Caco-2 (cell line): ENCODE results near the gene TAAR6. TPM values are rescaled to one million over a fixed set of nuclear protein-coding genes. Genes with fewer than 3 reads are reported as not detected.

Source experiments
- BruUV-seq: library from RNA; stranded (reverse); fragments of 400-500 nt; replicated peaks from 2 replicates; lab custom pipeline; 2021; lab: Mats Ljungman, UMichigan
- CTCF ChIA-PET: fragments of 300-600 bp; sonication (Branson Sonifier 250); formaldehyde crosslinking; loops from one replicate; lab custom pipeline; 2022; ENCODE audit warnings: antibody characterized with exemption; lab: Charles Lee
- POLR2A ChIA-PET: fragments of 300-600 bp; sonication (Branson Sonifier 250); formaldehyde crosslinking; loops from one replicate; lab custom pipeline; 2022; ENCODE audit warnings: antibody characterized with exemption; lab: Charles Lee
- DNase-seq, 2 experiments: peaks; one replicate each; pipeline versions ENCODE4 v3.0.0 to v3.0.0-alpha.2; 2020 to 2022
- H3K27me3 ChIP-seq: replicated peaks from 2 replicates; pipeline ENCODE4 v1.6.0; 2011; ENCODE audit warnings: low read length; ENCODE audit not compliant: control insufficient read depth, insufficient read depth
- H3K36me3 ChIP-seq: 2 replicates; pipeline ENCODE4 v1.5.1; 2011; ENCODE audit warnings: low read length; ENCODE audit not compliant: control insufficient read depth, insufficient read depth
- H3K4me1 ChIP-seq: fragments of 250-450 bp; sonication (Bioruptor Pico); 2 replicates; pipeline ENCODE4 v1.5.1; 2020; ENCODE audit warnings: mild to moderate bottlenecking
- H3K4me3 ChIP-seq: 2 replicates; pipeline ENCODE4 v1.5.1; 2011; ENCODE audit warnings: low read depth, mild to moderate bottlenecking, control low read depth, low read length
- H3K9me3 ChIP-seq: fragments of 250-450 bp; sonication (Bioruptor Pico); 2 replicates; pipeline ENCODE4 v1.5.1; 2020; ENCODE audit warnings: mild to moderate bottlenecking, moderate library complexity
- H3K27ac Mint-ChIP-seq: one replicate; pipeline ENCODE4 v1.8.0; 2022; ENCODE audit warnings: mixed read lengths; ENCODE audit not compliant: unreplicated experiment
- H3K27me3 Mint-ChIP-seq: one replicate; pipeline ENCODE4 v1.8.0; 2022; ENCODE audit warnings: mixed read lengths; ENCODE audit not compliant: insufficient read depth, unreplicated experiment
- H3K36me3 Mint-ChIP-seq: one replicate; pipeline ENCODE4 v1.8.0; 2022; ENCODE audit warnings: mild to moderate bottlenecking, mixed read lengths; ENCODE audit not compliant: insufficient read depth, unreplicated experiment
- H3K4me1 Mint-ChIP-seq: one replicate; pipeline ENCODE4 v1.8.0; 2022; ENCODE audit warnings: low read depth, mixed read lengths; ENCODE audit not compliant: unreplicated experiment
- H3K4me3 Mint-ChIP-seq: one replicate; pipeline ENCODE4 v1.8.0; 2022; ENCODE audit warnings: mild to moderate bottlenecking, moderate library complexity, mixed read lengths; ENCODE audit not compliant: unreplicated experiment
- H3K9me3 Mint-ChIP-seq: one replicate; pipeline ENCODE4 v1.8.0; 2022; ENCODE audit warnings: mixed read lengths; ENCODE audit not compliant: unreplicated experiment
- CTCF ChIP-seq, 2 experiments: fragments of 200-600 bp in 1 of 2; IDR thresholded peaks; 1 replicate in 1 of 2; 2 replicates in 1 of 2; pipeline versions ENCODE4 v1.5.1 to v1.8.0; 2011 to 2022; ENCODE audit warnings: antibody characterized with exemption in 1 of 2, control low read depth in 1 of 2, inconsistent platforms in 1 of 2, low read depth in 1 of 2, low read length in 1 of 2, mild to moderate bottlenecking in 1 of 2, moderate library complexity in 1 of 2; ENCODE audit not compliant: insufficient read depth in 1 of 2, severe bottlenecking in 1 of 2, unreplicated experiment in 1 of 2
- intact Hi-C: fragments of 100-400 bp; cut with micrococcal nuclease; formaldehyde crosslinking; loops from one replicate; pipeline ENCODE4 v1.10.0; 2022; ENCODE audit not compliant: unreplicated experiment
- total RNA-seq: library from RNA; stranded (reverse); gene quantifications from 2 replicates; pipeline ENCODE4 v1.2.3, GENCODE V29; 2022

Gene TAAR6
- total RNA-seq, 1 experiment from 2014 or later: not detected

GRCh38 chr6:132525866-132526265, 44.3 kb upstream of the TAAR6 start:
- H3K4me3 Mint-ChIP-seq: no peak overlapping the region
- Histone ChIP-seq H3K27me3 (no peaks in the 10 kb centered on the region), H3K9me3 (no peaks in the 10 kb centered on the region), H3K4me1 (no peaks in the 10 kb centered on the region), H3K36me3 (no peaks in the 10 kb centered on the region), H3K4me3 (no peak overlapping the region)
- intact Hi-C loops: no loop called here
- DNase-seq: no peak
- H3K9me3 Mint-ChIP-seq: no peaks in the 10 kb centered on the region
- BruUV-seq: no TSS peak
- H3K27ac Mint-ChIP-seq: no peak overlapping the region
- ChIA-PET CTCF (no interaction called here), POLR2A (no interaction called here)
- H3K4me1 Mint-ChIP-seq: no peaks in the 10 kb centered on the region
- no peaks in the 10 kb centered on the region for H3K27me3 Mint-ChIP-seq
- no peak for TF ChIP-seq CTCF (IDR thresholded peaks at IDR 0.05; ENCODE audit: insufficient read depth in 1 of 2, low read depth in 1 of 2, low read length in 1 of 2, severe bottlenecking in 1 of 2, unreplicated experiment in 1 of 2)
- H3K36me3 Mint-ChIP-seq: no peaks in the 10 kb centered on the region

- TF ChIP-seq CTCF (IDR thresholded peaks at IDR 0.05; ENCODE audit: insufficient read depth in 1 of 2, low read depth in 1 of 2, low read length in 1 of 2, severe bottlenecking in 1 of 2, unreplicated experiment in 1 of 2): no peak
- no peak overlapping the region for H3K4me3 ChIP-seq
- no peak overlapping the region for H3K27ac Mint-ChIP-seq
- H3K4me1 ChIP-seq: no peaks in the 10 kb centered on the region
- POLR2A ChIA-PET: no interaction called here
- H3K9me3 Mint-ChIP-seq: no peaks in the 10 kb centered on the region
- CTCF ChIA-PET: interaction anchor here (0.6 kb wide), 1 partner anchor 189 kb away, joined by 3 read pairs; no protein-coding TSS in a partner anchor
- intact Hi-C loops: no loop called here
- no peak for DNase-seq
- H3K36me3 Mint-ChIP-seq: no peaks in the 10 kb centered on the region
- H3K27me3 ChIP-seq: no peaks in the 10 kb centered on the region
- H3K27me3 Mint-ChIP-seq: no peaks in the 10 kb centered on the region
- H3K9me3 ChIP-seq: no peaks in the 10 kb centered on the region
- H3K36me3 ChIP-seq: no peaks in the 10 kb centered on the region
- H3K4me1 Mint-ChIP-seq: no peaks in the 10 kb centered on the region
- H3K4me3 Mint-ChIP-seq: no peak overlapping the region
- BruUV-seq: no TSS peak
Observed at GRCh38 chr6:132526461-132526860, 43.7 kb upstream of the TAAR6 start.

- no peak for TF ChIP-seq CTCF (IDR thresholded peaks at IDR 0.05; ENCODE audit: insufficient read depth in 1 of 2, low read depth in 1 of 2, low read length in 1 of 2, severe bottlenecking in 1 of 2, unreplicated experiment in 1 of 2)
- BruUV-seq: no TSS peak
- no peak for DNase-seq
- H3K27ac Mint-ChIP-seq: no peak overlapping the region
- POLR2A ChIA-PET: no interaction called here
- CTCF ChIA-PET: no interaction called here
- H3K4me1 ChIP-seq: no peaks in the 10 kb centered on the region
- H3K9me3 Mint-ChIP-seq: no peaks in the 10 kb centered on the region
- no peaks in the 10 kb centered on the region for H3K36me3 Mint-ChIP-seq
- intact Hi-C loops: no loop called here
- no peaks in the 10 kb centered on the region for H3K36me3 ChIP-seq
- H3K4me3 ChIP-seq: no peak overlapping the region
- H3K27me3 Mint-ChIP-seq: no peaks in the 10 kb centered on the region
- no peak overlapping the region for H3K4me3 Mint-ChIP-seq
- H3K4me1 Mint-ChIP-seq: no peaks in the 10 kb centered on the region
- no peaks in the 10 kb centered on the region for H3K9me3 ChIP-seq
- no peaks in the 10 kb centered on the region for H3K27me3 ChIP-seq
Observed at GRCh38 chr6:132527791-132528190, 42.3 kb upstream of the TAAR6 start.
